ENCODE data around the gene MYOF. TPM values are rescaled to one million over a fixed set of nuclear protein-coding genes. Genes with fewer than 3 reads are reported as not detected.

Gene MYOF
- total RNA-seq, 1 experiment from 2014 or later = 376 TPM

DNA sequence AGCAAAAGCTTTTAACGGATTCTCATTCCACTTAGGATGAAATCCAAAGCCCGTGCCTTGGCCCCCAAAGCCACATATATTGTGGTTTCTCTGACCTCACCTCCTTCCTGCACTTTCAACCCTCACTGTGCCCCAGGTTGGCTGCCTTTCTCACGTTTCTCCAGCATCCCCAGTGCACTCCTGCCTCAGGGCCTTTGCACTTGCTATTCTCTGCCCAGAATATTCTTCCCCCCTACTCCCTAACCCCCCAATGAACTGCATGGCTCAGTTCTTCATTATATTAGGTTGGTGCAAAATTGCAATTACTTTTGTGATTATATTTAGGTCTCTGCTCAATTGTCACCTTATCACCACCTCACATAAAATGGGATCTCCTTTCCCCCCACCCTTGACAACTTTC, 34.2 kb downstream of the MYOF start:
- TF ChIP-seq, protein P1, sequence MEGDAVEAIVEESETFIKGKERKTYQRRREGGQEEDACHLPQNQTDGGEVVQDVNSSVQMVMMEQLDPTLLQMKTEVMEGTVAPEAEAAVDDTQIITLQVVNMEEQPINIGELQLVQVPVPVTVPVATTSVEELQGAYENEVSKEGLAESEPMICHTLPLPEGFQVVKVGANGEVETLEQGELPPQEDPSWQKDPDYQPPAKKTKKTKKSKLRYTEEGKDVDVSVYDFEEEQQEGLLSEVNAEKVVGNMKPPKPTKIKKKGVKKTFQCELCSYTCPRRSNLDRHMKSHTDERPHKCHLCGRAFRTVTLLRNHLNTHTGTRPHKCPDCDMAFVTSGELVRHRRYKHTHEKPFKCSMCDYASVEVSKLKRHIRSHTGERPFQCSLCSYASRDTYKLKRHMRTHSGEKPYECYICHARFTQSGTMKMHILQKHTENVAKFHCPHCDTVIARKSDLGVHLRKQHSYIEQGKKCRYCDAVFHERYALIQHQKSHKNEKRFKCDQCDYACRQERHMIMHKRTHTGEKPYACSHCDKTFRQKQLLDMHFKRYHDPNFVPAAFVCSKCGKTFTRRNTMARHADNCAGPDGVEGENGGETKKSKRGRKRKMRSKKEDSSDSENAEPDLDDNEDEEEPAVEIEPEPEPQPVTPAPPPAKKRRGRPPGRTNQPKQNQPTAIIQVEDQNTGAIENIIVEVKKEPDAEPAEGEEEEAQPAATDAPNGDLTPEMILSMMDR (IDR thresholded peaks at IDR 0.05) = no peak
- TF ChIP-seq TCF7L2 (IDR thresholded peaks at IDR 0.05; ENCODE audit: low read depth, low read length) (no peak), SIN3A (IDR thresholded peaks at IDR 0.05; ENCODE audit: borderline replicate concordance, insufficient read depth, low read depth, low read length) (no peak), POLR2AphosphoS5 (IDR thresholded peaks at IDR 0.05; ENCODE audit: low read depth, low read length) (no peak)
- TF ChIP-seq, protein P2, sequence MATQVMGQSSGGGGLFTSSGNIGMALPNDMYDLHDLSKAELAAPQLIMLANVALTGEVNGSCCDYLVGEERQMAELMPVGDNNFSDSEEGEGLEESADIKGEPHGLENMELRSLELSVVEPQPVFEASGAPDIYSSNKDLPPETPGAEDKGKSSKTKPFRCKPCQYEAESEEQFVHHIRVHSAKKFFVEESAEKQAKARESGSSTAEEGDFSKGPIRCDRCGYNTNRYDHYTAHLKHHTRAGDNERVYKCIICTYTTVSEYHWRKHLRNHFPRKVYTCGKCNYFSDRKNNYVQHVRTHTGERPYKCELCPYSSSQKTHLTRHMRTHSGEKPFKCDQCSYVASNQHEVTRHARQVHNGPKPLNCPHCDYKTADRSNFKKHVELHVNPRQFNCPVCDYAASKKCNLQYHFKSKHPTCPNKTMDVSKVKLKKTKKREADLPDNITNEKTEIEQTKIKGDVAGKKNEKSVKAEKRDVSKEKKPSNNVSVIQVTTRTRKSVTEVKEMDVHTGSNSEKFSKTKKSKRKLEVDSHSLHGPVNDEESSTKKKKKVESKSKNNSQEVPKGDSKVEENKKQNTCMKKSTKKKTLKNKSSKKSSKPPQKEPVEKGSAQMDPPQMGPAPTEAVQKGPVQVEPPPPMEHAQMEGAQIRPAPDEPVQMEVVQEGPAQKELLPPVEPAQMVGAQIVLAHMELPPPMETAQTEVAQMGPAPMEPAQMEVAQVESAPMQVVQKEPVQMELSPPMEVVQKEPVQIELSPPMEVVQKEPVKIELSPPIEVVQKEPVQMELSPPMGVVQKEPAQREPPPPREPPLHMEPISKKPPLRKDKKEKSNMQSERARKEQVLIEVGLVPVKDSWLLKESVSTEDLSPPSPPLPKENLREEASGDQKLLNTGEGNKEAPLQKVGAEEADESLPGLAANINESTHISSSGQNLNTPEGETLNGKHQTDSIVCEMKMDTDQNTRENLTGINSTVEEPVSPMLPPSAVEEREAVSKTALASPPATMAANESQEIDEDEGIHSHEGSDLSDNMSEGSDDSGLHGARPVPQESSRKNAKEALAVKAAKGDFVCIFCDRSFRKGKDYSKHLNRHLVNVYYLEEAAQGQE (IDR thresholded peaks at IDR 0.05; ENCODE audit: insufficient read depth in 1 of 2, low read depth in 2 of 2, low read length in 1 of 2) = no peak
- CTCF ChIA-PET = no interaction called here

DNA sequence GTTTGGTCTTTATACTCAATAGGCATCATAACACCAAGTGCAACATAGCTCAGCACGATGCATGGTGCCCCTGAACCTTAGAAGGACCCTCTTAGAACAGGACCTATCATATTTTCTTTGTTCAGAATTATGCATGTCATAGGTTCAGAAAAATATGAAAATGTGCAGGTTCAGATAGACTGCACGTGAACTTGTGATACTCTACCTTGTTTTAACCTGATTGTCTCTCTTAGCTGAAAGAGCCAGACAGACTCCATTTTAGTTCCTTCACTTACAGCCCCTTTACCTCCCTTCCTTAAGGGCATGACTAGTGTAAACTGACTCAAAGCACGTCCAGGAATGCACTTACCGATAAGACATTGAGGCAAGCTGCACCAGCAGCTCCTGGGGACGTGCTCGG, 35.1 kb downstream of the MYOF start:
- H3K9me3 ChIP-seq (ENCODE audit: control insufficient read depth, insufficient read depth, low read depth, low read length) = no peaks in the 10 kb centered on the region
- in situ Hi-C loops (cut with HindIII; ENCODE audit: low pct_unique_long_range_greater_than_20kb, low sequenced_read_pairs) = no loop called here
- no peak for ATAC-seq
- peaks cover 70% of the 10 kb centered on the region for H3K4me1 ChIP-seq (ENCODE audit: control insufficient read depth, insufficient read depth, low read length)
- H3K27ac ChIP-seq (ENCODE audit: low read length) = peak overlapping the region; percentile 100
- intact Hi-C loops (cut with micrococcal nuclease; ENCODE audit: unreplicated experiment) = no loop called here
- H3K4me3 ChIP-seq (ENCODE audit: low read depth in 2 of 2, low read length in 2 of 2) = no peak overlapping the region
- H3K27me3 ChIP-seq (ENCODE audit: control insufficient read depth, insufficient read depth, low read length) = no peaks in the 10 kb centered on the region
- CTCF ChIA-PET = interaction anchor here (0.7 kb wide), 2 partner anchors 15 to 24 kb away, joined by 3 to 5 read pairs; no protein-coding TSS in a partner anchor
- BruUV-seq (replicated peaks) = no TSS peak
- peaks cover 36% of the 10 kb centered on the region for H3K36me3 ChIP-seq (ENCODE audit: control insufficient read depth, insufficient read depth, low read length)
- POLR2A ChIA-PET = no interaction called here
- DNase-seq (ENCODE audit: low read depth, low spot score) = no peak
- TF ChIP-seq POLR2AphosphoS5 (IDR thresholded peaks at IDR 0.05; ENCODE audit: low read depth, low read length) = no peak

More for the DNA sequence above, 34.2 kb downstream of the MYOF start:
- Histone ChIP-seq H3K27me3 (ENCODE audit: control insufficient read depth, insufficient read depth, low read length) (no peaks in the 10 kb centered on the region), H3K4me3 (ENCODE audit: low read depth in 2 of 2, low read length in 2 of 2) (no peak overlapping the region), H3K4me1 (ENCODE audit: control insufficient read depth, insufficient read depth, low read length) (peaks cover 66% of the 10 kb centered on the region), H3K27ac (ENCODE audit: low read length) (peak overlapping the region; percentile 100), H3K9me3 (ENCODE audit: control insufficient read depth, insufficient read depth, low read depth, low read length) (no peaks in the 10 kb centered on the region), H3K36me3 (ENCODE audit: control insufficient read depth, insufficient read depth, low read length) (peaks cover 34% of the 10 kb centered on the region)
- POLR2A ChIA-PET = interaction anchor here (0.6 kb wide), 1 partner anchor 20 kb away, joined by 12 read pairs; no protein-coding TSS in a partner anchor
- in situ Hi-C loops (cut with HindIII; ENCODE audit: low pct_unique_long_range_greater_than_20kb, low sequenced_read_pairs) (no loop called here), intact Hi-C loops (cut with micrococcal nuclease; ENCODE audit: unreplicated experiment) (no loop called here)
- DNase-seq (ENCODE audit: low read depth, low spot score) (no peak), ATAC-seq (no peak)
- no TSS peak for BruUV-seq (replicated peaks)

DNA sequence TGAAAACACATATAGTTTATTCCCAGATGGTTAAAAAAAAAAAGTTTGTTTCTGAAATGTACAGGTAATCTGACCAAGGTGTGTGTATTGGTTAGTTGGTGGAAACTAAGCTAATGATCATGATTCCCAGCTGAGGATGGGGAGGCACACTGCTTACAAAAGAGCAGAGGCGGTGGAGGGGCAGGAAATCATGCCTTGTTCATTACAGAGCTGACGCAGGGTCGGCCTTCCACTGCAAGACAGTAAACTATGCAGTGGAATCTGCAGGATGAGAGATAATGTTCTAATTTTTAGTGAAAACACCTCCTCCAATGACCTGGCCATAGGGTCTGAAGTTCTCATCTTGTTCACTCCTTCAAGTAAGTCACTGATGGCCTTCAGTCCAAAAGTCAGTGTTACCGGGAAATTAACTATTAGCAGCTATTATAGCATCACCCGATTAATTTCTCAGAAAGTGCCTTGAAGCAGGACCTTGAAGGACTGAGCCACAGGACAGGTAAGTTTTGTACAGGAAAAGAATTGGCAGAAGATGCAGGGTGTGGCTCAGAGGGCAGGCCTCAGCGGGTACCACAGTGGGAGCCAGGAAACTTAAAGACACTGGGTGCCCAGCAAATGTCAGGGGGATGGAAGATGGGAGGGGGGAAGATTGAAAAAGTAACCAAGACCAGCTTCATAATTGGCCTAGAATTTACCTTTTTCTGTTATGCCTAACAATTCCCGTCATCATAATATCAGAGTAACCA, 36.0 kb downstream of the MYOF start:
- POLR2A ChIA-PET = interaction anchor here (0.6 to 1.1 kb wide), 9 partner anchors 10 to 256 kb away, joined by 3 to 6 read pairs (median 4); partner anchors contain the start of gene MYOF
- Histone ChIP-seq H3K4me3 (ENCODE audit: low read depth in 2 of 2, low read length in 2 of 2) (no peak overlapping the region), H3K9me3 (ENCODE audit: control insufficient read depth, insufficient read depth, low read depth, low read length) (no peaks in the 10 kb centered on the region), H3K36me3 (ENCODE audit: control insufficient read depth, insufficient read depth, low read length) (peaks cover 32% of the 10 kb centered on the region), H3K27me3 (ENCODE audit: control insufficient read depth, insufficient read depth, low read length) (no peaks in the 10 kb centered on the region), H3K4me1 (ENCODE audit: control insufficient read depth, insufficient read depth, low read length) (peaks cover 74% of the 10 kb centered on the region), H3K27ac (ENCODE audit: low read length) (peak overlapping the region; percentile 100)
- CTCF ChIA-PET = interaction anchor here (0.7 to 0.8 kb wide), 3 partner anchors 14 to 70 kb away, joined by 3 to 5 read pairs (median 4); no protein-coding TSS in a partner anchor
- BruUV-seq (replicated peaks) = no TSS peak
- no peak for TF ChIP-seq SIN3A (IDR thresholded peaks at IDR 0.05; ENCODE audit: borderline replicate concordance, insufficient read depth, low read depth, low read length)
- no peak for TF ChIP-seq POLR2AphosphoS5 (IDR thresholded peaks at IDR 0.05; ENCODE audit: low read depth, low read length)
- TF ChIP-seq TCF7L2 (IDR thresholded peaks at IDR 0.05; ENCODE audit: low read depth, low read length) = no peak
- TF ChIP-seq, protein P1 (IDR thresholded peaks at IDR 0.05) = no peak
- TF ChIP-seq, protein P2 (IDR thresholded peaks at IDR 0.05; ENCODE audit: insufficient read depth in 1 of 2, low read depth in 2 of 2, low read length in 1 of 2) = no peak
- DNase-seq (ENCODE audit: low read depth, low spot score) (no peak), ATAC-seq (peak; percentile 52)
- intact Hi-C loops (cut with micrococcal nuclease; ENCODE audit: unreplicated experiment) = no loop called here
- in situ Hi-C loops (cut with HindIII; ENCODE audit: low pct_unique_long_range_greater_than_20kb, low sequenced_read_pairs) = no loop called here
